Anterior cingulate cortex (tissue), 58 donors: ENCODE data around the gene USP37.

Experiments used
- DNase-seq, 58 donors: peaks; one replicate each; lab custom pipeline; 2025; lab: John Stamatoyannopoulos, UW

USP37 gene, protein sequence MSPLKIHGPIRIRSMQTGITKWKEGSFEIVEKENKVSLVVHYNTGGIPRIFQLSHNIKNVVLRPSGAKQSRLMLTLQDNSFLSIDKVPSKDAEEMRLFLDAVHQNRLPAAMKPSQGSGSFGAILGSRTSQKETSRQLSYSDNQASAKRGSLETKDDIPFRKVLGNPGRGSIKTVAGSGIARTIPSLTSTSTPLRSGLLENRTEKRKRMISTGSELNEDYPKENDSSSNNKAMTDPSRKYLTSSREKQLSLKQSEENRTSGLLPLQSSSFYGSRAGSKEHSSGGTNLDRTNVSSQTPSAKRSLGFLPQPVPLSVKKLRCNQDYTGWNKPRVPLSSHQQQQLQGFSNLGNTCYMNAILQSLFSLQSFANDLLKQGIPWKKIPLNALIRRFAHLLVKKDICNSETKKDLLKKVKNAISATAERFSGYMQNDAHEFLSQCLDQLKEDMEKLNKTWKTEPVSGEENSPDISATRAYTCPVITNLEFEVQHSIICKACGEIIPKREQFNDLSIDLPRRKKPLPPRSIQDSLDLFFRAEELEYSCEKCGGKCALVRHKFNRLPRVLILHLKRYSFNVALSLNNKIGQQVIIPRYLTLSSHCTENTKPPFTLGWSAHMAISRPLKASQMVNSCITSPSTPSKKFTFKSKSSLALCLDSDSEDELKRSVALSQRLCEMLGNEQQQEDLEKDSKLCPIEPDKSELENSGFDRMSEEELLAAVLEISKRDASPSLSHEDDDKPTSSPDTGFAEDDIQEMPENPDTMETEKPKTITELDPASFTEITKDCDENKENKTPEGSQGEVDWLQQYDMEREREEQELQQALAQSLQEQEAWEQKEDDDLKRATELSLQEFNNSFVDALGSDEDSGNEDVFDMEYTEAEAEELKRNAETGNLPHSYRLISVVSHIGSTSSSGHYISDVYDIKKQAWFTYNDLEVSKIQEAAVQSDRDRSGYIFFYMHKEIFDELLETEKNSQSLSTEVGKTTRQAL

GRCh38 chr2:218568190-218569037, at the start of gene USP37, which contains the start of gene CNOT9:
TSS of gene USP37 (minus strand) at chr2:218568351. CDS start at chr2:218558653, 9,698 bp downstream.
TSS of gene CNOT9 (plus strand) at chr2:218568839. CDS start at chr2:218568955, 116 bp downstream.
- peak; percentile 87 to 99 (median 98) for DNase-seq

DNA sequence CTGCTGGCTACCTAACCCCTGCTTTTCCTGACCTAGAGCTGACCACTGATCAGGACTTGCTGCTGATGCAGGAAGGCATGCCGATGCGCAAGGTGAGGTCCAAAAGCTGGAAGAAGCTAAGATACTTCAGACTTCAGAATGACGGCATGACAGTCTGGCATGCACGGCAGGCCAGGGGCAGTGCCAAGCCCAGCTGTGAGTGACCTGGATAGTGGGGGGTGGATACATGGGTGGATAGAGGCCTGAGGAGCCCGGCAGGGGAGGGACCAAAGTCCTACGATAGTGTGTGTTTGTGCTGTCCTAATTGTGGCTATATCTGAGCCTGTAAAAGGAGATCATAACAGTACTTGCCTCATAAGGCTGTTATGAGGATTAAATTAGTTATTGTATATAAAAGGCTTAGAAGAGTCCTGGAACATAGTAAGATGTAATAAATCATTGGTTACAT, 47.7 kb upstream of the USP37 start:
- DNase-seq, result no peak

DNA sequence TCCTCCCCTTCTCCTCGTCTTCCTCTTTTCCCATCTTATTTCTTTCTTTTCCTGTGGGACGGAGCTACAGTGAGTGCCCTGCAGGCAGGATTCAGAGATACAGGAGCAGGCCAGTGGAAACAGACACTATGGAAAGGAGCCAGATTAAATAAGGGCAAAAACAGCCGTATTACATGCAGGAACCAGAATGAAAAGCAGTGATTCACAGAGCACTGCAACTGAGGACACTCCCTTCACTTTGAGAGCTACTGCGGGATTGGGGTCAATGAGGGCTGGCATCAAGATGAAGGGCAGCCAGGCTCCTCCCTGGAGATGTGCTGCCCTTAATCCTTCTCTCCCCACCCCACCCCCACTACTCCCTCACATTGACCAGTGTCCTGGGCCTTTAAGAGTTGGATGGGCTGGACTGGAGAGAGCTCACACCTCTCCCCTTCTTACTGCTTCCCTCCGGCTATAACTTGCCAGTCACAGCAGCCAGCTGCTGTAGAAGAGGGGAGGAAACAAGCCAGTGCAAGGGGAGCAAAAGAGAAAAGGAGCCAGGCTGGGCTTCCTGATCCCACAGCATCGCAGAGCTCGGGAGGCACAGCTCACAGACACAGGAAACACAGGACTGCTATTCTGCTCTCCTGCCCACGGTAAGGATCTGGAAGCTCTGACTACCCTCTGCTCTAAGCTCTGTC, 39.4 kb upstream of the USP37 start, which contains the start of gene PLCD4:
TSS of gene PLCD4 (plus strand) at position 464 of the 680 bp plus-strand sequence. CDS start 7,841 bp downstream, outside the sequence.
- DNase-seq, result peak in 5 of 58 donors; percentile 3 to 24 (median 8)

DNA sequence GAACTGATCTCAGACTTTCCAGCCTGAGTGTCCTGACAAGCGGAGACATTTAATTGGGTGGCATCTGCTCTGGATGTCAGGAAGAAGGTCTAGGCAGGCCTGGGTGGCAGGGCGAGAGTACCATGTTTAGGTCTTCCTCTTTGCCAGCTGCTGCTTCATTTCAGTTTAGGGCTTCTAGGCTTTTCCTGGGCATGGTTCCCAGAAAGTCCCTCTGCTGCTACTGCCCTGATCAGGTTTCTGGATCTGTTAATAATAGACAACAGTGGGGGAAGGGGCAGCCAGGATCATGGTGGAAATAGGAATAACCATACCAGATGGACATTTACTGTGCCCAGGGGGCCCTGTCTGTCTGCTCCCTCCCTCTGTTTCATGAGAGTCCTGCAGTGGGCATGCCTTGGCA, 37.3 kb upstream of the USP37 start:
- peak in 4 of 58 donors; percentile 0 to 12 (median 7) for DNase-seq

DNA sequence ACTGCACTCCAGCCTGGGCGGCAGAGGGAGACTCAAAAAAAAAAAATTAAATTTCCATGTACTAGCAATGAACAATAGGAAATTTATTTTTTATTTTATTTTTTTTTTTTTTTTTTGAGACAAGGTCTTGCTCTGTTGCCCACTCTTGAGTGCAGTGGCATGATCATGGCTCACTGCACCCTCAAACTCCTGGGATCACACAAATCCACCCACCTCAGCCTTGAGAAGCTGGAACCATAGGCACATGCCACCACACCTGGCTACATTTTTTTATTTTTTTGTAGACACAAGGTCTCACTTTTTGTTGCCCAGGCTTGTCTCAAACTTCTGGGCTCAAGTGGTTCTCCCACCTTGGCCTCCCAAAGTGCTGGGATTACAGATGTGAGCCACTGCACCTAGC, 17.4 kb upstream of the USP37 start:
- no peak for DNase-seq

- no peak for DNase-seq
Observed at GRCh38 chr2:218583983-218584850, 16.1 kb upstream of the USP37 start.

GRCh38 chr2:218582076-218582475, 13.9 kb upstream of the USP37 start:
- DNase-seq, result no peak

- DNase-seq, result no peak
Observed at GRCh38 chr2:218578272-218578877, 10.2 kb upstream of the USP37 start.

DNA sequence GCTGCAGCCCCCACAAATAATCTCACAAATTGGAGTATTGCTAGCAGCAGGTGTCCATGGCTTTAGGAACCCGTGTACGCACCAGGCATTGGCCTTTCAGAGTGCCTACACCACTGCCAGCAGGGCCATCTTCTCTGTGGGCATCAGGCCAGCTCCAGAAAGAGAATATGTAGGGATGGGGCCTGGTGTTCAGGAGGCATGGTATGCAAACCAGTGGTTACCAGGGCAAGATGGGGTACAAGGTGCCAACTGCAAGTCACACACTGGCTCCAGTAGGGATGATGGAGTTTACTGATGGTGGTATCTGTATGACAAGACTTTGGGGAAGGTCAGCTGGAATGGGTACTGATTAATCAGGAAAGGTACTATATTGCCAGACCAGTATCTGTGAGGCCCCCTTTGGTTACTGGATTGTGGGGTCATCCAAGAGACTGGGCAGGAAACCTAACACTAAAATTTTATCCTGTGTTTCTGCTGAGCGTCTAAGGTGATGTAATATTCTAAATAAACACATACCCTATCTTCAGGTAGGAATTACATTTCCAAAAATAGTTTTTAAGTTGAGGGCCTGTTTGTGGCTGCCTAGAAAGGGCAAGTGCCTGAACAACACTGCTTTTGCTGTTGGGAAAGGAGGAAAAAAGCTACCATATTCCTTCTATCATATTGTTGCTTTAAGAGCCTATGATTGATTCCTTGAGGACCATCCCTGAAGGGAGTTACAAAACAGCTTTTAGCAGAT, 9.5 kb upstream of the USP37 start:
- no peak for DNase-seq

GRCh38 chr2:218576854-218577253, 8.7 kb upstream of the USP37 start:
- DNase-seq, result no peak

GRCh38 chr2:218570850-218571249, 2.7 kb upstream of the USP37 start:
- no peak for DNase-seq

- peak in 2 of 58 donors; percentile 2 to 3 for DNase-seq
Observed at GRCh38 chr2:218569661-218570500, 1.7 kb upstream of the USP37 start.

DNA sequence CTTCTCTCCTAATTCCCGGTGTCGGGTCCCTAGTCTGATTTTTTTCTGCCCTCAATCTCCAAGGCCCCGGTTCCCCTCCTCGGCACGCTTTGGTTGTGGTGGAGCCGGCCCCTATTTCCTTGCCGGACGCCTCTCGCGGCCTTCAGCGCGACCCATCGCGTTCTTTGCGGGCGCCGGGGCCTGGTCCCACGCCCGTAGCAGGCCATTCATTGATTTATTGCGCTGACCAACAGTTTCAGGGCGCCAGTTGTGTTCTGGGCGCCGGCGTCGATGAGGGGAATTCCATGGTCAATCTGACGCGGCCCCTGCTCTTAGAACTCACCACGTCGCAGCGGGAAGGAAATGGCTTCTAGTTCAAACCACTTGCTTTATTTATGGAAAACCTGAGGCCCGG, 884 bp upstream of the USP37 start:
- peak in 18 of 58 donors; percentile 4 to 63 (median 40) for DNase-seq

GRCh38 chr2:218567797-218568189, 358 bp downstream of the USP37 start:
- DNase-seq, result peak in 8 of 58 donors; percentile 52 to 75 (median 70)

GRCh38 chr2:218566296-218566695, 1.9 kb downstream of the USP37 start:
- no peak for DNase-seq

DNA sequence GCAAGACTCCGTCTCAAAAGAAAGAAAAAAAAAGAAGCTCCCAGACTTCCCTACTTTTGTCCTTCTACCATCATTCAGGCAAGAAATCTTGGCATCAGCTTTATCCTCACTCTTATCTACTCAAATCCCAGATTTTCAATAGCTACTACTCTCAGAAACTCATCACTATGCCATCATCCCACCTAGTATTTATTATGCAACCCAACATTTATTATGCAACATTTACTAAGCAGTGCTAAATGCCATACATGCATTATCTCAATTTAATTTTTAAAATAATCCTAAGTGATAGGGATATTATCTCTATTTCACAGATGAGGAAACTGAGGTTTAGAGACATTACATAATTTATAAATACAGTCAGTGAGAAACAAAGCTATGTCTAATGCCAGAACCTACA, 4.1 kb downstream of the USP37 start:
- no peak for DNase-seq
